GM23338 (cell line): Measurements from ENCODE around the gene OVCA2. TPM values are rescaled to one million over a fixed set of nuclear protein-coding genes. Genes with fewer than 3 reads are reported as not detected.

Source experiments
- ATAC-seq: fragments of 200-7000 bp; cut with Tn5 transposase; 3 replicates; pipeline ENCODE4 v1.9.1; 2020
- DNase-seq: peaks from one replicate; pipeline ENCODE4 v3.0.0-alpha.2; 2015; ENCODE audit warnings: low spot score
- H2AFZ ChIP-seq: fragments of 200-600 bp; sonication (generic); 2 replicates; pipeline ENCODE4 v1.8.0; 2016; ENCODE audit warnings: antibody characterized with exemption, mild to moderate bottlenecking, moderate library complexity
- H3F3A ChIP-seq: fragments of 200-600 bp; sonication (generic); replicated peaks from 2 replicates; pipeline ENCODE4 v1.8.0; 2017; ENCODE audit warnings: antibody characterized with exemption, mixed run types, low read depth
- H3K27ac ChIP-seq: fragments of 200-600 bp; sonication (generic); 2 replicates; pipeline ENCODE4 v1.6.1; 2016; ENCODE audit warnings: low read depth
- H3K27me3 ChIP-seq: fragments of 200-600 bp; sonication (generic); 2 replicates; pipeline ENCODE4 v1.8.0; 2016; ENCODE audit warnings: mild to moderate bottlenecking, mixed run types, moderate library complexity; ENCODE audit not compliant: insufficient read depth
- H3K36me3 ChIP-seq: fragments of 200-600 bp; sonication (generic); 2 replicates; pipeline ENCODE4 v1.8.0; 2016; ENCODE audit warnings: mild to moderate bottlenecking; ENCODE audit not compliant: insufficient read depth
- H3K4me1 ChIP-seq: fragments of 200-600 bp; sonication (generic); 2 replicates; pipeline ENCODE4 v1.8.0; 2016; ENCODE audit warnings: mild to moderate bottlenecking, moderate library complexity; ENCODE audit not compliant: insufficient read depth
- H3K4me2 ChIP-seq: fragments of 200-600 bp; sonication (generic); 2 replicates; pipeline ENCODE4 v1.7.1; 2017; ENCODE audit warnings: mixed run types
- H3K4me3 ChIP-seq: fragments of 200-600 bp; sonication (generic); 2 replicates; pipeline ENCODE4 v1.6.1; 2016; ENCODE audit warnings: mixed run types
- H3K79me2 ChIP-seq: fragments of 200-600 bp; sonication (generic); replicated peaks from 2 replicates; pipeline ENCODE4 v1.8.0; 2017; ENCODE audit warnings: mild to moderate bottlenecking; ENCODE audit not compliant: insufficient read depth
- H3K9me2 ChIP-seq: fragments of 200-600 bp; sonication (generic); 2 replicates; pipeline ENCODE4 v1.8.0; 2017; ENCODE audit not compliant: insufficient read depth
- H4K20me1 ChIP-seq: fragments of 200-600 bp; sonication (generic); replicated peaks from 2 replicates; pipeline ENCODE4 v1.8.0; 2017; ENCODE audit warnings: mild to moderate bottlenecking; ENCODE audit not compliant: insufficient read depth
- H3K27ac Mint-ChIP-seq: 2 replicates; pipeline ENCODE4 v1.8.0; 2020; ENCODE audit warnings: inconsistent platforms, mild to moderate bottlenecking, moderate library complexity, mixed read lengths
- H3K27me3 Mint-ChIP-seq: 3 replicates; pipeline ENCODE4 v1.8.0; 2022; ENCODE audit warnings: low read depth, mild to moderate bottlenecking, moderate library complexity, mixed read lengths, inconsistent platforms; ENCODE audit not compliant: insufficient read depth, poor library complexity
- H3K36me3 Mint-ChIP-seq: 3 replicates; pipeline ENCODE4 v1.8.0; 2021; ENCODE audit warnings: low read depth, mild to moderate bottlenecking, inconsistent platforms, moderate library complexity, mixed read lengths
- H3K4me1 Mint-ChIP-seq: 3 replicates; pipeline ENCODE4 v1.8.0; 2020; ENCODE audit warnings: mild to moderate bottlenecking, inconsistent platforms, mixed read lengths
- H3K4me3 Mint-ChIP-seq: 3 replicates; pipeline ENCODE4 v1.8.0; 2021; ENCODE audit warnings: moderate library complexity, mild to moderate bottlenecking, inconsistent platforms, mixed read lengths
- H3K9me3 Mint-ChIP-seq: 3 replicates; pipeline ENCODE4 v1.8.0; 2020; ENCODE audit warnings: moderate library complexity, mild to moderate bottlenecking, inconsistent platforms, mixed read lengths
- CTCF ChIP-seq, 2 experiments: fragments of 200-600 bp in 1 of 2; sonication (generic) in 1 of 2; conservative IDR thresholded peaks; 2 replicates each; pipeline versions ENCODE4 v1.5.1 to v1.6.1; 2016 to 2017; ENCODE audit warnings: antibody characterized with exemption in 2 of 2, low read depth in 2 of 2, mild to moderate bottlenecking in 2 of 2, moderate library complexity in 1 of 2
- ETS1 ChIP-seq: IDR thresholded peaks from 2 replicates; pipeline ENCODE4 v1.6.1; 2016; ENCODE audit warnings: antibody characterized with exemption
- EZH2phosphoT487 ChIP-seq: fragments of 200-600 bp; sonication (generic); IDR thresholded peaks from one replicate; pipeline ENCODE4 v1.8.1; 2018; ENCODE audit warnings: antibody characterized with exemption; ENCODE audit not compliant: unreplicated experiment
- REST ChIP-seq: IDR thresholded peaks from one replicate; pipeline ENCODE4 v1.6.1; 2018; ENCODE audit warnings: antibody characterized with exemption; ENCODE audit not compliant: unreplicated experiment
- ZNF114 ChIP-seq: fragments of 250-450 bp; sonication (Bioruptor Pico); IDR thresholded peaks from 2 replicates; pipeline ENCODE4 v1.5.0; 2020; ENCODE audit warnings: mild to moderate bottlenecking, moderate library complexity
- ZNF331 ChIP-seq: fragments of 250-450 bp; sonication (Bioruptor Pico); IDR thresholded peaks from 2 replicates; pipeline ENCODE4 v1.5.0; 2020; ENCODE audit warnings: low read depth, mild to moderate bottlenecking, moderate library complexity
- polyA plus RNA-seq: library from polyadenylated mRNA; unstranded; fragments of >200 nt; fragmentation: Nextera tagmentation; extraction: Ambion mirVana; gene quantifications from 2 replicates; pipeline ENCODE4 v1.2.1, GENCODE V29; 2016
- total RNA-seq: library from RNA; depleted of rRNA; stranded (reverse); fragments of >200 nt; shearing (Covaris generic); gene quantifications from 2 replicates; pipeline ENCODE4 v1.2.3, GENCODE V29; 2014

Gene OVCA2
- total and polyA plus RNA-seq, 2 experiments from 2014 or later: 15.9 to 21.3 TPM

GRCh38 chr17:2075336-2076086 lies 33.7 kb downstream of the OVCA2 start:
- no peaks in the 10 kb centered on the region for H4K20me1 ChIP-seq
- H3K4me1 Mint-ChIP-seq: peaks cover 28% of the 10 kb centered on the region
- H3K27ac Mint-ChIP-seq: peak overlapping the region; percentile 34; the same call in 1 of the 2 replicates
- ATAC-seq: peak; percentile 70
- H3K4me3 Mint-ChIP-seq: no peak overlapping the region
- H3K36me3 Mint-ChIP-seq: peaks cover 12% of the 10 kb centered on the region
- H3K27ac ChIP-seq: 0 out of 2 replicates have a peak overlapping the region, but pooled peaks have one; percentile 42
- no peak overlapping the region for H3K4me2 ChIP-seq
- H3K9me2 ChIP-seq: no peaks in the 10 kb centered on the region
- no peaks in the 10 kb centered on the region for H3K36me3 ChIP-seq
- no peaks in the 10 kb centered on the region for H3K9me3 Mint-ChIP-seq
- no peak overlapping the region for H2AFZ ChIP-seq
- peaks cover 15% of the 10 kb centered on the region for H3K27me3 Mint-ChIP-seq
- TF ChIP-seq REST (no peak), CTCF (conservative IDR thresholded peaks at IDR 0.05; ENCODE audit: low read depth in 2 of 2) (0 out of 4 replicates have a peak, but pooled peaks of 1 of the 2 experiments have one; percentile 19), ZNF114 (CRISPR knock-in tag) (no peak), ZNF331 (CRISPR knock-in tag) (no peak)
- DNase-seq: peak; percentile 53
- no peaks in the 10 kb centered on the region for H3K27me3 ChIP-seq
- no peaks in the 10 kb centered on the region for H3F3A ChIP-seq
- H3K4me3 ChIP-seq: no peak overlapping the region
- H3K79me2 ChIP-seq: no peaks in the 10 kb centered on the region
- H3K4me1 ChIP-seq: peaks cover 18% of the 10 kb centered on the region

GRCh38 chr17:2076087-2076984 lies 34.5 kb downstream of the OVCA2 start:
- Histone ChIP-seq H3F3A (no peaks in the 10 kb centered on the region), H3K79me2 (no peaks in the 10 kb centered on the region), H3K4me1 (peaks cover 11% of the 10 kb centered on the region; the same call in 1 of the 2 replicates), H4K20me1 (no peaks in the 10 kb centered on the region), H3K27me3 (no peaks in the 10 kb centered on the region), H3K36me3 (no peaks in the 10 kb centered on the region), H3K4me3 (no peak overlapping the region), H3K27ac (no peak overlapping the region), H2AFZ (no peak overlapping the region), H3K9me2 (no peaks in the 10 kb centered on the region), H3K4me2 (no peak overlapping the region)
- H3K9me3 Mint-ChIP-seq: no peaks in the 10 kb centered on the region
- H3K36me3 Mint-ChIP-seq: peaks cover 12% of the 10 kb centered on the region; the same call in 2 of the 3 replicates
- H3K4me3 Mint-ChIP-seq: no peak overlapping the region
- peaks cover 20% of the 10 kb centered on the region for H3K4me1 Mint-ChIP-seq
- no peak for ATAC-seq
- H3K27me3 Mint-ChIP-seq: peaks cover 19% of the 10 kb centered on the region
- no peak for DNase-seq
- peak overlapping the region; percentile 34 for H3K27ac Mint-ChIP-seq
- TF ChIP-seq ETS1: no peak
- no peak for TF ChIP-seq EZH2phosphoT487
- no peak for TF ChIP-seq ZNF331 (CRISPR knock-in tag)
